ENCODE results near the gene GBP1.

DNA sequence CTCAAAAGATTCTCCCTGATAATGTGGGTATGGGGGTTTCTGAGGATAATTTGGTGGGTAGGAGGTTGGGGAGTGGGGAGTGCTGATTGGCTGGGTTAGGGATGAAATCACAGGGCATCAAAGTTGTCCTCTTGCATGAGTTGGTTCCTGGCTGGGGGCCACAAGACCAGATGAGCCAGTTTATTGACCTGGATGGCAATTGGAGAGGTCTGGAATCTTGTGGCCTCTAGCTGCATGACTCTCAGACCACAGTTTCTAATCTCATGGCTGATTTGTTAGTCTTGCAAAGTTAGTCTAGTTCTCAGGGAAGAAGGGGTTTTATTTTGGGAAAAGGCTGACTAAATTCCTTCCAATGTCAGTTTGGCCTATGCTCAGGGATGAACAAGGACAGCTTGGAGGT, 3.3 kb upstream of the GBP1 start:
- TF ChIP-seq EZH2 (IDR thresholded peaks at IDR 0.05; ENCODE audit: insufficient read depth, poor library complexity, severe bottlenecking) (no peak), EZH2phosphoT487 (IDR thresholded peaks at IDR 0.05; ENCODE audit: insufficient read depth, low read depth) (no peak)
